ENCODE measurements around the gene OR4D9.

The OR4D9 gene

DNA sequence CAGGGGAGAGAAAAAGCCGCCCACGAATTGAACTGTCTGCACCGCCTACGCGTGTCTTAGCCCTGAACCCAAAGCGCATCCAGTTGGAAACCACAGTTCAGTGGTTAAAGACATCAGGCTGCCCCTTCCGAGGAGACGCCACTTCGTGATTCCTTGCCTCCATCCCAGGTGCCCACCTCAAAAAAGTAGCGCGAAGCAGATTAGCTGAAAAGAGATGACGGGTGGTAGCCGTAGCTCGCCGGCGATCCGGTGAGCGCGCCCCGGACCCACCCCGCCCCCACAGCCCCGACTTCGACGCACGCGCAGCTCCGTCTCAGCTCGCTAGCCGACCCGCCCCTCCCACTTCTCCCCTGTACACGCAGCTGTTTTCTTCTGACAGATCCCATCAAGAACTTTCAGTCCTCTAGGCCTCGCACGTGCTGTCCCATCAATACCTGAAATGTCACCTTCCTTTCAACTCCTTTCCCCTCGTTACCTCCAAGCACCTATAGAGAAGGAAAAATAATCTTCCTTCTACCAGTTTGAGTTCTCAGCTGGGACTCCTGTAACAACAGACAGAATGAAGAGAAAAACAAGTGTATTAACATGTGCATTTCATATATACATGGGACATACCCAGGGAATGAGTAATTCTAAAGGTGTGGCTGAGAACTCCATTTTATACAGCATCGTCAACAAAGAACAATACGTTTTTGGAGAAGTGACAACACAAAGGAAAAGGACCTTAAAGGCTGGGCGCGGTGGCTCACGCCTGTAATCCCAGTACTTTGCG is 49.5 kb downstream of the OR4D9 start:
- DNase-seq (ENCODE audit: low read depth): no peak
- no peak for TF ChIP-seq CTCF (IDR thresholded peaks at IDR 0.05; ENCODE audit: control insufficient read depth, insufficient read depth, low read depth, low read length, missing control alignments)
- H3K4me3 ChIP-seq (ENCODE audit: control insufficient read depth, low read depth, low read length): peak overlapping the region; percentile 57

GRCh38 chr11:59562292-59562691 is 51.0 kb downstream of the OR4D9 start:
- no peak for TF ChIP-seq CTCF (IDR thresholded peaks at IDR 0.05; ENCODE audit: control insufficient read depth, insufficient read depth, low read depth, low read length, missing control alignments)
- no peak overlapping the region for H3K4me3 ChIP-seq (ENCODE audit: control insufficient read depth, low read depth, low read length)
- no peak for DNase-seq (ENCODE audit: low read depth)
